CD14-positive monocyte (primary cell): ENCODE results near the gene HEATR1. TPM values are rescaled to one million over a fixed set of nuclear protein-coding genes. Genes with fewer than 3 reads are reported as not detected.

Experiments used
- DNase-seq, 3 donors: peaks; one replicate each; pipeline ENCODE4 v3.0.0-alpha.2; 2011 to 2022
- H2AFZ ChIP-seq: 2 replicates; pipeline ENCODE4 v1.6.0; 2012; ENCODE audit warnings: mild to moderate bottlenecking, low read depth, low read length, inconsistent platforms; ENCODE audit not compliant: insufficient read depth, poor library complexity, severe bottlenecking
- H3K27ac ChIP-seq, 2 donors: 1 replicate in 1 of 2; 2 replicates in 1 of 2; pipeline ENCODE4 v1.5.1; 2012 to 2013; ENCODE audit warnings: low read length in 2 of 2, control low read depth in 1 of 2, inconsistent platforms in 1 of 2, low read depth in 1 of 2, mild to moderate bottlenecking in 1 of 2
- H3K27me3 ChIP-seq, 2 donors: one replicate each; pipeline versions ENCODE4 v1.6.0 to v1.6.1; 2011 to 2013; ENCODE audit warnings: low read length in 2 of 2; ENCODE audit not compliant: control insufficient read depth in 2 of 2, insufficient read depth in 2 of 2
- H3K36me3 ChIP-seq, 2 donors: replicated peaks in 1 of 2; 1 replicate in 1 of 2; 2 replicates in 1 of 2; pipeline versions ENCODE4 v1.5.1 to v1.6.1; 2012 to 2013; ENCODE audit warnings: low read length in 2 of 2, control low read depth in 1 of 2, inconsistent platforms in 1 of 2, mild to moderate bottlenecking in 1 of 2; ENCODE audit not compliant: insufficient read depth in 2 of 2, control insufficient read depth in 1 of 2
- H3K4me1 ChIP-seq, 2 donors: 1 replicate in 1 of 2; 2 replicates in 1 of 2; pipeline versions ENCODE4 v1.5.1 to v1.6.1; 2012 to 2013; ENCODE audit warnings: low read length in 2 of 2, control low read depth in 1 of 2, inconsistent platforms in 1 of 2, mild to moderate bottlenecking in 1 of 2, moderate library complexity in 1 of 2; ENCODE audit not compliant: insufficient read depth in 2 of 2, control insufficient read depth in 1 of 2
- H3K4me2 ChIP-seq: replicated peaks from 2 replicates; pipeline ENCODE3; 2012; ENCODE audit warnings: low read length, moderate library complexity, mild to moderate bottlenecking; ENCODE audit not compliant: poor library complexity, severe bottlenecking; ENCODE audit errors: extremely low read depth
- H3K4me3 ChIP-seq, 3 experiments: fragments of 200-600 bp in 1 of 3; sonication (generic) in 1 of 3; replicated peaks in 1 of 3; 1 replicate in 2 of 3; 2 replicates in 1 of 3; pipeline ENCODE4 v1.5.1; 2011 to 2013; ENCODE audit warnings: low read length in 3 of 3, mild to moderate bottlenecking in 3 of 3, control low read depth in 2 of 3, low read depth in 2 of 3, inconsistent platforms in 1 of 3, moderate library complexity in 1 of 3
- H3K79me2 ChIP-seq: 2 replicates; pipeline ENCODE4 v1.6.0; 2012; ENCODE audit warnings: mild to moderate bottlenecking, control low read depth, inconsistent platforms, low read length, moderate library complexity; ENCODE audit not compliant: insufficient read depth
- H3K9ac ChIP-seq: 2 replicates; pipeline ENCODE4 v1.6.0; 2017; ENCODE audit warnings: low read length, mild to moderate bottlenecking; ENCODE audit not compliant: insufficient read depth, poor library complexity, severe bottlenecking
- H3K9me3 ChIP-seq, 2 donors: replicated peaks in 1 of 2; 1 replicate in 1 of 2; 2 replicates in 1 of 2; pipeline versions ENCODE4 v1.5.1 to v1.6.1; 2012 to 2013; ENCODE audit warnings: low read length in 2 of 2, control low read depth in 1 of 2; ENCODE audit not compliant: control insufficient read depth in 1 of 2, insufficient read depth in 1 of 2
- H4K20me1 ChIP-seq: 2 replicates; pipeline ENCODE4 v1.6.0; 2012; ENCODE audit warnings: mild to moderate bottlenecking, low read length, control low read depth, moderate library complexity; ENCODE audit not compliant: insufficient read depth
- H3K27ac Mint-ChIP-seq, 7 donors: one replicate each; pipeline ENCODE4 v1.8.0; 2020; ENCODE audit warnings: mild to moderate bottlenecking in 7 of 7, mixed read lengths in 7 of 7, moderate library complexity in 6 of 7, inconsistent platforms in 2 of 7
- H3K27me3 Mint-ChIP-seq, 3 donors: one replicate each; pipeline ENCODE4 v1.8.0; 2021 to 2022; ENCODE audit warnings: low read depth in 3 of 3, mild to moderate bottlenecking in 3 of 3, mixed read lengths in 3 of 3, moderate library complexity in 3 of 3, inconsistent platforms in 1 of 3
- H3K36me3 Mint-ChIP-seq, 2 donors: one replicate each; pipeline ENCODE4 v1.8.0; 2020; ENCODE audit warnings: mixed read lengths in 2 of 2, inconsistent platforms in 1 of 2, mild to moderate bottlenecking in 1 of 2
- H3K4me1 Mint-ChIP-seq: one replicate; pipeline ENCODE4 v1.8.0; 2020; ENCODE audit warnings: mild to moderate bottlenecking, mixed read lengths
- H3K4me3 Mint-ChIP-seq, 2 donors: one replicate each; pipeline ENCODE4 v1.8.0; 2020; ENCODE audit warnings: mild to moderate bottlenecking in 2 of 2, mixed read lengths in 2 of 2, moderate library complexity in 1 of 2
- H3K9me3 Mint-ChIP-seq, 7 donors: one replicate each; pipeline ENCODE4 v1.8.0; 2020 to 2022; ENCODE audit warnings: mixed read lengths in 7 of 7, mild to moderate bottlenecking in 6 of 7, moderate library complexity in 6 of 7, inconsistent platforms in 2 of 7
- WGBS: methylation state at CpG from one replicate; pipeline ENCODE4 v1.1.5; 2013; ENCODE audit warnings: missing lambda C conversion rate; ENCODE audit not compliant: insufficient coverage; 5-methylcytosine and 5-hydroxymethylcytosine counted together
- intact Hi-C, 2 donors: fragments of 100-400 bp; cut with micrococcal nuclease; formaldehyde crosslinking; loops; one replicate each; pipeline versions ENCODE4 v1.15.0 to v1.15.1; 2023
- polyA plus RNA-seq, 3 donors: library from polyadenylated mRNA; depleted of rRNA in 1 of 3; unstranded in 2 of 3; stranded (reverse) in 1 of 3; fragments of 300-500 nt in 2 of 3; fragments of >200 nt in 1 of 3; fragmentation: Illumina TruSeq in 2 of 3; gene quantifications; 1 replicate in 2 of 3; 2 replicates in 1 of 3; pipeline ENCODE4 v1.2.3, GENCODE V29; 2012 to 2021
- TF ChIP-seq, protein P1 (sequence below): fragments of 200-600 bp; IDR thresholded peaks from one replicate; pipeline ENCODE4 v1.8.0; 2022; ENCODE audit warnings: antibody characterized with exemption, mild to moderate bottlenecking

HEATR1 gene
- polyA plus RNA-seq, 3 donors = 2.8 to 4.2 (median 3.7) TPM

GRCh38 chr1:236532850-236533249 is 71.5 kb downstream of the HEATR1 start:
- Mint-ChIP-seq H3K9me3 (no peaks in the 10 kb centered on the region), H3K27ac (peak overlapping the region in 2 of 7 donors; percentile 10 to 18), H3K36me3 (peaks cover 51 to 71% of the 10 kb centered on the region in 2 donors), H3K27me3 (peaks cover 0 to 1% (median 0%) of the 10 kb centered on the region in 3 donors), H3K4me3 (no peak overlapping the region), H3K4me1 (peaks cover 33% of the 10 kb centered on the region)
- Histone ChIP-seq H2AFZ (no peak overlapping the region), H3K4me1 (peaks cover 9% of the 10 kb centered on the region in 2 donors), H3K27ac (peak overlapping the region in 1 of 2 donors; percentile 11), H3K9me3 (no peaks in the 10 kb centered on the region), H3K4me2 (no peak overlapping the region), H3K79me2 (peaks cover 77% of the 10 kb centered on the region), H4K20me1 (peaks cover 90% of the 10 kb centered on the region), H3K27me3 (no peaks in the 10 kb centered on the region), H3K36me3 (peaks cover 48 to 75% of the 10 kb centered on the region in 2 donors), H3K4me3 (no peak overlapping the region), H3K9ac (no peak overlapping the region)
- TF ChIP-seq, protein P1, sequence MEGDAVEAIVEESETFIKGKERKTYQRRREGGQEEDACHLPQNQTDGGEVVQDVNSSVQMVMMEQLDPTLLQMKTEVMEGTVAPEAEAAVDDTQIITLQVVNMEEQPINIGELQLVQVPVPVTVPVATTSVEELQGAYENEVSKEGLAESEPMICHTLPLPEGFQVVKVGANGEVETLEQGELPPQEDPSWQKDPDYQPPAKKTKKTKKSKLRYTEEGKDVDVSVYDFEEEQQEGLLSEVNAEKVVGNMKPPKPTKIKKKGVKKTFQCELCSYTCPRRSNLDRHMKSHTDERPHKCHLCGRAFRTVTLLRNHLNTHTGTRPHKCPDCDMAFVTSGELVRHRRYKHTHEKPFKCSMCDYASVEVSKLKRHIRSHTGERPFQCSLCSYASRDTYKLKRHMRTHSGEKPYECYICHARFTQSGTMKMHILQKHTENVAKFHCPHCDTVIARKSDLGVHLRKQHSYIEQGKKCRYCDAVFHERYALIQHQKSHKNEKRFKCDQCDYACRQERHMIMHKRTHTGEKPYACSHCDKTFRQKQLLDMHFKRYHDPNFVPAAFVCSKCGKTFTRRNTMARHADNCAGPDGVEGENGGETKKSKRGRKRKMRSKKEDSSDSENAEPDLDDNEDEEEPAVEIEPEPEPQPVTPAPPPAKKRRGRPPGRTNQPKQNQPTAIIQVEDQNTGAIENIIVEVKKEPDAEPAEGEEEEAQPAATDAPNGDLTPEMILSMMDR = no peak
- intact Hi-C loops = no loop called here
- WGBS = 96% methylated on average over 4 of the region's 4 CpGs
- DNase-seq = no peak

GRCh38 chr1:236530959-236531358 is 73.4 kb downstream of the HEATR1 start:
- Histone ChIP-seq H4K20me1 (peaks cover 83% of the 10 kb centered on the region), H3K9ac (no peak overlapping the region), H3K27ac (peak overlapping the region in 1 of 2 donors; percentile 34), H3K4me3 (no peak overlapping the region), H3K79me2 (peaks cover 88% of the 10 kb centered on the region), H3K36me3 (peaks cover 50 to 71% of the 10 kb centered on the region in 2 donors), H3K27me3 (no peaks in the 10 kb centered on the region), H3K9me3 (no peaks in the 10 kb centered on the region), H3K4me1 (peaks cover 6 to 13% of the 10 kb centered on the region in 2 donors), H2AFZ (no peak overlapping the region), H3K4me2 (peak overlapping the region; percentile 9)
- WGBS = no CpG with 5 or more reads among the region's 5 CpGs
- no peak for DNase-seq
- H3K9me3 Mint-ChIP-seq = no peaks in the 10 kb centered on the region
- TF ChIP-seq, protein P1 = no peak
- H3K27me3 Mint-ChIP-seq = no peaks in the 10 kb centered on the region
- peaks cover 52 to 71% of the 10 kb centered on the region in 2 donors for H3K36me3 Mint-ChIP-seq
- intact Hi-C loops = no loop called here
- H3K4me3 Mint-ChIP-seq = no peak overlapping the region
- H3K27ac Mint-ChIP-seq = peak overlapping the region in 3 of 7 donors; percentile 3 to 59 (median 12)
- peaks cover 29% of the 10 kb centered on the region for H3K4me1 Mint-ChIP-seq
